DLD1 (cell line): ENCODE data around the gene USP32.
"Not testable (repeated sequence)": the region's sequence is repeated elsewhere in the genome, so short reads cannot be mapped to it uniquely, and the experiment has no call there.

Source experiments
- in situ Hi-C: cut with HindIII; loops from 2 replicates; pipeline ENCODE4 v1.10.0; 2017; ENCODE audit warnings: low sequenced_read_pairs

The USP32 gene

DNA sequence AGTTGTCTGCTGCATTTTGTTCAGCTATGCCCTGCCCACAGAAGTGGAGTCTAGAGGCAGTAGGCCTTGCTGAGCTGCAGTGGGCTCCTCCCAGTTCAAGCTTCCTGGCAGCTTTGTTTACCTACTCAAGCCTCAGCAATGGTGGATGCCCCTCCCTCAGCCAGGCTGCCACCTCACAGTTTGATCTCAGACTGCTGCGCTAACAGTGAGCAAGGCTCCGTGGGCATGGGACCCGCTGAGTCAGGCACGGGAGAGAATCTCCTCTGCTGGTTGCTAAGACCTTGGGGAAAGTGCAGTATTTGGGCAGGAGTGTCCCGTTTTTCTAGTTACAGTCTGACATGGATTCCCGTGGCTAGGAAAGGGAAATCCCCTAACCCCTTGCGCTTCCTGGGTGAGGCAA is 49.4 kb downstream of the USP32 start:
- in situ Hi-C loops: not testable (repeated sequence)

DNA sequence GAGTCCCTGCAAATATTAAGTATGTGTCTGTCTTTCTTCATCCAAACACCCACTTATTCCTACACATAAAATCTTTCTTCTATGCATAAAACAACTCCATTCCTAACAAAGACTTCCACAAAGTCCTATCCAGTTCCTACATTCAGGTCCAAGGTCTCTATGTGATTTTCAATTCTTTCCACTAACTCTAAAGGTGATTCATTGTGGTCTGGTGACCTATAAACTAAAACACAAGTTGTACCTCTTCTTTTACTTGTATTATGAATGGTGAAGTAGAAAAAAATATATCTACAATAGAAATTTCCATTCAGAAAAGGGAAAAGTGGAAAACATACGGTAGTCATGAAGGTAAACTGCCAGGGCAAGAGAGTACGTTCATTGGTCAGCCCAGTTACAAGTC is 56.6 kb downstream of the USP32 start:
- in situ Hi-C loops: no loop called here

DNA sequence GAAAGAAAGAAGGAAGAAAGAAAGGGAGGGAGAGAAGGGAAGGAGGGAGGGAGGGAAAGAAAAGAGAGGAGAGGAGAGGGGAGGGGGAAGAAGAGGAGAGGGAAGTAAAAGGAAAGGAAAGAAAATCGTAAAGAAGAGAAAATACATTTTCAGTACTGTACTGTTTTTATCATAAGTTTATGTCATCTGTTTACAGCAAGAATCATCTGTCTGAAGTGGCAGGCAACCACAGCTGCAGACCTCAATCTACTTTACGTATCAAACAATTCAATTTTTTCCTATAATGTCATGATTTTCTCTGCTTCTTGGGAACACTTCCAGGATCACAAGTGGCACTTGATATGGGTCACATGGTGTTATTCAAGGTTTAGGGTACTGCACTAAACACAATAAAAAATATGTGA is 58.3 kb downstream of the USP32 start:
- in situ Hi-C loops: no loop called here

DNA sequence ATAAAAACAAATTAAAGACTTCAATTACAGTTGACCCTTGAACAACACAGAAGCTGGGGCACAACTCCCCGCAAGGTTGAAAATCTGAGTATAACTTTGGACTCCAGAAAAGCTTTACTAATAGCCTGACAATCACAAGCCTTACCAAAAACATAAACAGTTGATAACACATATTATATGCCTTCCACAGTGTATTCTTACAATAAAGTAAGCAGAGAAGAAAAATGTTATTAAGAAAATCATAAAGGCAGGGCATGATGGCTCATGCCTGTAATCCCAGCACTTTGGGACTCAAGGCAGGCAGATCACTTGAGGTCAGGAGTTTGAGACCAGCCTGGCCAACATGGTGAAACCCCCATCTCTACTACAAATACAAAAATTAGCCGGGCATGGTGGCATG is 58.9 kb downstream of the USP32 start:
- in situ Hi-C loops: not testable (repeated sequence)

DNA sequence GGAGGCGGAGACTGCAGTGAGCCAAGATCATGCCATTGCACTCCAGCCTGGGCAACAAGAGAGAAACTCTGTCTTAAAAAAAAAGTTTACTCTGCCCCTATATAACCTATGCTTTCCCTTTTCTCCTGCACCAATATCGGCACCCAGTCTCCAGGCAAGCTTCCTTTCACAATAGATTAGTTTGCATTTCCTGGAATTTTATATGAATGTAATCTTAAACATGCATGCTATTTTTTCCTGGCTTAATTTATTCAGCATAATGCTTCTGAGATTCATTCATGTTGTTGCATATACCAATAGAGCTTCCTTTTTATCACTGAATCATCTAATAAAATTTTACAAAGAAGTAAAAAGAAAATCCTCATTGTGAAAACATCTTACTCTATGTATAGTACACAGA is 59.4 kb downstream of the USP32 start:
- in situ Hi-C loops: no loop called here

DNA sequence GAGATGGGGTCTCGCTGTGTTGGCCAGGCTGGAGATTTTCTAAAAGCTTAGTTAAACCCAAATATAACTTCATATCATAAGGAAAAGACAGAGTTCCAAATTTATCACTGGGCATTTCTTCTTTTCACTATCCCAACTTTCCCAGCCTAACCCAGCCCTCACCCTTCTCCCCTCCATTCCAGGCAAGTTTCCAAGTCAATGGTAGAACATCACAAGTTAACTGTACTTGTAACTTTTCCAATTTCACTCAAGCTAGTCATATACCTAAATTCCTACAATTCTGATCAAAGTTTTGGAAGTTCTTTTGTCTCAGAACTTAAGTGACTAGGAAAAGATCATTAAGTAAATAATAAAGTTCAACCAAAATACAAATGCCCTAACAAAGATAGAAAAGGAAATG is 61.2 kb downstream of the USP32 start:
- in situ Hi-C loops: no loop called here

DNA sequence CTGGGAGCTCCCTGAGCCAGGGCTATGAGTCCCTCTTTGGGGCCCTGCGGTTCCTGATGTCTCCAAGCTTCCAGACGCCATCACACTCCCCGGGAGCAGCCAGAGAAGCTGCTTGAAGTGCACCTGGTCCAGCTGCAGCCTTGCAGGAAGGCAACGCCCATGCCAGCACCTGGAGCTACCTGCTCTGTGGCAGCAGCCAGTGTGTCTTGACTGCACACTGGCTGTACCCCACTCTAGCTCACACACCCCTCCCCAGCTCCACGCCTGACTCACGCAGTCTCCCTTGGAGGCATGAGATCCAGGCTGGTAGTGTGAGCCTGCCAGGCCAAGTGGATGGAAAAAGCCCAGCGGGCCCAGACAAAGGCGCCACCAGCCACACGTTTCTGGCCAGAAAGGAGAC is 63.3 kb downstream of the USP32 start:
- in situ Hi-C loops: no loop called here

DNA sequence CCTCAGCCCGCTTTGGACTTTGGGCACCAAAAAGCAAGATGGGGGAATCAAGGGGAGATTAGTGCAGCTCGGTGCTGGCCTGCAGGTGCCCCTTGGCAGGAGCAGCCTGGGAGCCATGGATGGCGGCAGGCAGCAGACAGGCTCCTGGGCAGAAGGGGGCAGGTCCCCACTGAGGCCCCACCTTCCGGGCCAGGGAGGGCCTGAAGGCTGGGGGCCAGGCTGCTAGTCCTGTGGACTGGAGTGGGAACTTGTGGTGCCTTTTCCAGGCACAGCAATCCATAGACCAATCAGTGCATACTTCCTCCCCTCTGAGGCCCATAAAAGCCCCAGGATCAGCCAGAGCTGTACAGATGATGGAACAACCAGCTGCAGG is 64.0 kb downstream of the USP32 start:
- in situ Hi-C loops: no loop called here

DNA sequence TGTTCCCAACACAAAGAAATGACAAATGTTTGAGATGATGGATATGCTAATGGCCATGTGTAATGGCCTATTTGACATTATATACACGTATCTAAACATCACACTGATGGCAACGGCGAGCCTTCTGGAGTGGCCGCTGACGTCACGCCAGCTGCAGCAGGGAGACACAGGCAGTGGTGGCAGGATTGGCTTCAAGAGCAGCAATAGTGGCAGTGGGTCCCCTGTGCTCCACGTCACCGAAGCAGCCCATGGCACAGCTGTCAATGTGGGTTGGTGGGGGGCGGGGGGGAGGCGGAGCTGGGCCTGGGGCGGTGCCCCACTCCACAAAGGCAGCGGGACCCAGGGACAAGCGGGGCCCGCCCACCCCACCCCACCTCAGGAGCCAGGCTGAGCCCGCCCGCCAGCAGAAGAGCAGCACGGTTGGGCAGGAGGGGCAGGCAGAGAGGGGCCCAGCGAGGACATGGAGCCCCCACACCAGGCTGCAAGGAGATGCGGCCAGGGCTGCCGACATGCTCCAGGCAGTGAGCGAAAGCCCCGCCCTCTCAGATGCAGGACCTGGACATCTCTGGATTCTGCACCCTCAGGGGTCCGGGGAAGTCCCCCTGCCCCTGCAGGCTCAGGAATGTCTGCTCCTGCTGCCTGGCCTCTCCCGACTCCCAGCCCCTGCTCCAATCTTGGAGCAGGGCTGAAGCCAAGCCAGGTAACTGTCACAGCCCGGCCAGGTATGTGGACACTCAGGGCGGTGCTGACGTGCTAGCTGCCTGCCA is 64.6 kb downstream of the USP32 start:
- in situ Hi-C loops: no loop called here

DNA sequence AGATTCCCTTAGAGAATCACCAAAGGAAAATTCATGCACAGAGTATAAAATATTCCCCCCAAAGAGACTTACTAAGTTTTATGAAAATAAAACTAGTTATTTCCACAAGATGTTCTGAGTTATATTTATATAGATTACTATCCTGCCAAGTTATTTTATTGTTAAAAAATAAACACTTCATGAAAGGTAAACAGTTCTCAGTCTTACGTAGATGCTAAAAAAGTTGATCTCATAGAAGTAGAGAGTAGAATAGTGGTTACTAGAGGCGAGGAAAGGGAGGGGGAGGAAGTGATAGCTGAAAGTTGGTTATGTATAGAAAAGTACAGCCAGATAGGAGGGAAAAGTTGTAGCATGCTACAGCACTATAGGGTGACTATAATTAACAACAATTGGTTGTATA is 65.2 kb downstream of the USP32 start:
- in situ Hi-C loops: no loop called here

DNA sequence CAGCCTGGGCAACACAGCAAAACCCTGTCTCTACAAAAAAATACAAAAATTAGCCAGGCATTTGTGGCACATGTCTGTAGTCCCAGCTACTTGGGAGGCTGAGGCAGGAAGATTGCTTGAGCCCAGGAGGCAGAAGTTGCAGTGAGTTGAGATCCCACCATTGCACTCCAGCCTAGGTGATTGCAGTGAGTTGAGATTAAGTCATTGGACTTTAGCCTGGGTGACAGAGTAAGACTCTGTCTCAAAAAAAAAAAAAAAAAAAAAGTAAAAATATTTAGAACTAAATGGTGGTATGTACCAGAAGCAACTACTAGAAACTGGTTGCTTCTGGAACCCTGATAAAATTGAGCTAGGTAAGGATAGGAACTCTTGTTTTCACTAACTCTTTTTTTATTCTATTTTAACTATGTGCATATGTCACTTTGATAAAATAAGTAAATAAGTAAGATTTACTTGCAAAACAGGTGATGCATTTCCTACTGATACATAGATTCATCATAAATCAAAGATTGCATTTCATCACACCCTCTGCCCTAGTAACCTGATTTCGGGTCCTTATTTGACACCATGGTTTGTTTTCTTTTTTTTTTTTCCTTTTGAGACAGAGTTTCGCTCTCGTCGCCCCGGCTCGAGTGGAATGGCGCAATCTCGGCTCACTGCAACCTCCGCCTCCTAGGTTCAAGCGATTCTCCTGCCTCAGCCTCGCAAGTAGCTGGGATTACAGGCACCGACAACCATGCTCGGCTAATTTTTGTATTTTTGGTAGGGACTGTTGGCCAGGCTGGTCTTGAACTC is 66.0 kb downstream of the USP32 start:
- in situ Hi-C loops: no loop called here

DNA sequence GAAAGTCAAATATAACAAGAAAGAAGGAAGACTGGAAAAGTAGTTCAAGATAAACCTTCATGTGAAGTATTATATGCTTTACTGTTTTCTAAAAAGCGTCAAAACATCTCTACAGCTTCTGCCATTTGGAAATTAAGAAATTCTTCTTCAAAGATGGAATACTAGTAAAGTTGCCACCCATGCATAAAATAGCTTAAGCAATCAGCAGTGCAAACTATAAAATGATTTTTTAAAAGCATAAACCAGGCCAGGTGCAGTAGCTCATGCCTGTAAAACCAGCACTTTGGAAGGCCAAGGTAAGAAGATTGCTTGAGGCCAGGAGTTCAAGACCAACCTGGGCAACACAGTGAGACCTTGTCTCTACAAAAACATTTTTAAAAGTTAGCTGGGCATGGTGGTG is 68.2 kb downstream of the USP32 start:
- in situ Hi-C loops: no loop called here

DNA sequence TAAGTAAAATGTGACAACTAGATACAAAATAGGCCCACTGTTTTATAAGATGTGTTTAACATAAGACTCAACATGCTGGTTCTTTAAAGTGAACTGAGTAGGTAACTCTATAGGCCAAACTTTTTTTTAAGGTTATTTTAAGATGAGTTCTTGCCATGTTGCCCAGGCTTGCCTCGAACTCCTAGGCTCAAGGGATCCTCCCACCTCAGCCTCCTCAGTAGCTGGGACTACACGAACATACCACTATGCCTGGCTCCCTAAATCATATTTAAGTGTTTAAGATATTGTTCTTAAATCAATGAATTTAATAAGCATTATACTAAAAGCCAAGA is 69.9 kb downstream of the USP32 start:
- in situ Hi-C loops: no loop called here

DNA sequence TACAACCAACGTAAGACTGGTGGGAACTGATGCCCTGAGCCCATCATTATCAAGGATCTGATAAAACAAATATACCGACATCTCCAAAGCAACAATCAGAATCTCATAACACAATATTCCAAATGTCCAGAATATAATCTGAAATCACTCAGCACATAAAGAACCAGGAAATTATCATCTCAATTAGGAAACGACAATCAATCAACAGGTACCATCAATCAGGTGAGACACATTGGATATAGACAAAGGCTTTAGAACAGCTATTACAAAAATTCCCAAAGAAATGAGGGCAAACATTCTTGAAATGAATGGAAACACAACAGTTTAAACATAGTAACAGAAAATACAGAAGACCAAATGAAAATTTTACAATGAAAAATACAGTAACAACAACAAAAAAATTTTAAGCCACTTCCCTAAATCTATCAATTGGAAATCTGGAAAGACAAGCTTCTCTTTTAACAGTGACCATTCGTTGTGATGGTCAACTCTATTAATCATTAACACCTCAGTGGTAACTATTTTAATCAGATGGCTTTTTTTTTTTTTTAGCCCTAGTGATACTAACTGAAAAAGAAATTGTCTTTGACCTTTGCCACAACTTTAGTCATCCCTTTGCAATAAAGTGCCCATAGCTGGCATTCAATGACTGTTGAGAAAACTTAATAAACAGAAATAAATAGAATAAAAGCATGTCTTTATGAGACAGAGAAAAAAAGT is 70.4 kb downstream of the USP32 start:
- in situ Hi-C loops: no loop called here

DNA sequence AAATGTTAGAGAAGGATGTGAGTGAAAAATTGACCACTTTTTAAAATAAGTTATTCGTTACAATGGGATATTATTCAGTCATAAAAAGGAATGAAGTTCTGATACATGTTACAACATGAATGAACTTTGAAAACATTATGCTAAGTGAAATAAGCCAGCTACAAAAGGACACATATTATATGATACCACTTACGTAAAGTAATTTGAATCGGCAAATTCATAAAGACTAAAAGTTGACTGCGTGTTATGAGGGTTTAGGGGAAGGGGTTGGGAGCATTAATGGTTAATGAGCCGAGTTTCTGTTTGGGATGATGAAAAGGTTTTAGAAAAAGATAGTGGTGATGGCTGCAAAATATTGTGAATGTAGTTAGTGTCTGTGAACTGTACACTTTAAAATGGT is 73.1 kb downstream of the USP32 start:
- in situ Hi-C loops: no loop called here

DNA sequence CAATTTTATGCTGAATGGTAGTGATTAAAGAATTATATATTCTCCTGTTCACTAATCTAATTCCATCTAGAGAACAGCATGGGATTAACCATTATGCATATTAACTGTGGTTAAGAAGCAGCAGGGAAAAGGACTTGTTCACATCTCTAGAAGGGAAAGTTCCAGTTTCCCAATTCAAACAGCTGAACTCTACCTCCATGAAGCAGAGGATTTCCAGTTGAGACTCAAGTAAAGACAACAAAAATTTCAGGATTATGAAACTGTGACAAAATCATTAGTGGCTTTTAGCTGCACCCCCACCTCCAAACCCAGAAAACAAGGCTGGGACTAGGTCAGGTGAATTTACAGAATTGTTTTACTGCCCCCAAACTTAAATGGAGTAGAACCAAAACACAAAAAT is 73.6 kb downstream of the USP32 start:
- in situ Hi-C loops: no loop called here

DNA sequence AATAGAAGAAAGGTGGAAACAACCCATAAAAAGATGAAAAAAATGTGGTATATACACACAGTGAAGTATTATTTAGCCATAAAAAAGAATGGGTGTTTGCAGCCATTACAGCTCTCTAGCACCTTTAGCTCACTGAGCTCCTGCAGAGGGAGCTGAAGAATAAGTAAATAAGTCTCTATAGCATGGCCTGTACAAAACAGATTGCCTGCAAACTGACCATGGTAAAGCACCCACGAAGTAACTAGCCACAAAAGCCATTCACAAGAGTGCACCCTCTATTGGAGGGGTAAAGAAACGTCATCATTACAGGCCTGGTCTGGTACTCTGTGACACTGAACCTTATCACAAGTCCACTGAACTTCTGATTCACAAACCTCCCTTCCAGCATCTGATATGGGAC is 76.3 kb downstream of the USP32 start:
- in situ Hi-C loops: no loop called here

DNA sequence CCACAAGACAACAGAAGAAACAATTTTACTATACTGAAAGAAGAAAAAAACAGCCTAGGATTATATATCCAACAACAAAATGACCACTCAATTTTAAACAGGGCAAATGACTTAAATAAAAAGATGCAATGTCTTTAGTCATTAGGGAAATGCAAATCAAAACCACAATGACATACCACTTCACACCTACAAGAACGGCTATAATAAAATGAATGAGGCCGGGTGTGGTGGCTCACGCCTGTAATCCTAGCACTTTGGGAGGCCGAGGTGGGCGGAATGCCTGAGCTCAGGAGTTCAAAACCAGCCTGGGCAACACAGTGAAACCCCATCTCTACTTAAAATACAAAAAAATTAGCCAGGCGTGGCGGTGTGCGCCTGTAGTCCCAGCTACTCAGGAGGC is 77.0 kb downstream of the USP32 start:
- in situ Hi-C loops: not testable (repeated sequence)

DNA sequence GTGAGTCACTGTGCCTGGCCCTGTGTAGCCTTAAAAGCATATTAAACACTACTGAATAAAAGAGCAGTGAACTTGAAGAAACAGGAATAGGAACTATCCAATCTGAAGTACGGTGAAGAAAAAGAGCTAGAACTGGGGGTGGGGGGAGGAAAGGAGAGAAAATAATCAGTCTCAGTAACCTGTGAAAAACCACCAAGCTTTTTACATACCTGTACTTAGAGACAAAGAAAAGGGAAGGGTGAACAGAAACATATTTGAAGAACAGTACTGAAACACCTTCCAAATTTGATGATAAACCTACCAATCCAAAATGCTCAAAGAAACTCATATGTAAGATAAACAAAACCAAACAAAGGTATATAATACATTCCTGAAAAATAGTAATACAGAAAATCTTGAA is 77.5 kb downstream of the USP32 start:
- in situ Hi-C loops: no loop called here

DNA sequence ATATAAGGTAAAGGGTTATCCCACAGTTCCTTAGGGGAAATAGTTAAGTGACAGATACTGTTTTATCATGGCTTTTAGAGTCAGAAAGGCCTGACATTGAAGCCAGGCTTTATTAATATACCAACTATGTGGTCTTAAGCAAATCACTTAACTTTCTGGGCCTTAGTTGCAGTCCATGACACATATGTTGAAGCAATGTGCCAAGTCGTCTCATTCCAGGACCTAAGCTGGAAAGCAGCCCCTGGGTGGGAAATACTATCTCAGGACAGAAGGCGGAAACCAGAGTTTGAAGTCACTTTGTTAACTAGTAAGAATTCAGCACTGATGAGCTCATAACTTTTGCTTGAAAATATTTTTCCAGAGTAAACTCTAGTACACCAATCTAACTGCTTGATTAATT is 80.0 kb downstream of the USP32 start:
- in situ Hi-C loops: no loop called here

DNA sequence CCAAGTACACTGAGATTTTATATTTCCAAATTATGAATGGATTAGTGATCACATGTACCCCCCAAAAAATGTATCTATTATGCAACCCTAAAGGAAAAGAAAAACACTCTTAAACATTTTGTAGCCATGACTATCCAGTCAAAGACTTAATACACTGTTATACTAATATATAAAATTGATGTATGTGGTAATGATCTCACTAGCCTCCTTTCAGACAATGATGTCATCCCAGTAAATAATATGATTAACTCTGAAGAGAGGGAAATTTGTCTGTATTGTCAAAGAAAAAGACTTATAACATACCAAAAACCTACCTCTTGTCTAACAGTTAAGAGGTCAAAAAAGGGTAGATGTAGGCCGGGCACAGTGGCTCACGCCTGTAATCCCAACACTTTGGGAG is 80.7 kb downstream of the USP32 start:
- in situ Hi-C loops: no loop called here

DNA sequence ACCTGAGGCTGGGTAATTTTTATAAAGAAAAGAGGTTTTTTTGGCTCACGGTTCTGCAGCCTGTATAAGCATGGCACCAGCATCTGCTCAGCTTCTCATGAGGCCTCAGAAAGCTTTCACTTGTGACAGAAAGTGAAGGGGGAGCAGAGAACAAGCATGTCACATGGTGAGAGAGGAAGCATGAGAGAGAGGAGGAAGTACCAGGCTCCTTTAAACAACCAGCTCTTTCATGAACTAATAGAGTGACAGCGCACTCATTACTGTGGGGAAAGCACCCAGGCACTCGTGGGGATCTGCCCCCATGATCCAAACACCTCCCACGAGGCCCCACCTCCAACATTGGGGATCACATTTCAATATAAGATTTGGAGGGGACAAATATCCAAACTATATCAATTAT is 86.8 kb downstream of the USP32 start:
- in situ Hi-C loops: no loop called here
